ENCODE measurements around the gene RREB1. TPM values are rescaled to one million over a fixed set of nuclear protein-coding genes. Genes with fewer than 3 reads are reported as not detected.

RREB1 gene
- total RNA-seq, 1 donor from 2014 or later = 18.9 TPM

GRCh38 chr6:7183707-7184106 is 75.9 kb downstream of the RREB1 start:
- intact Hi-C loops (cut with micrococcal nuclease) = no loop called here

GRCh38 chr6:7184502-7184901 is 76.7 kb downstream of the RREB1 start:
- intact Hi-C loops (cut with micrococcal nuclease) = no loop called here

- intact Hi-C loops (cut with micrococcal nuclease) = no loop called here
These were observed 77.8 kb downstream of the RREB1 start for GRCh38 chr6:7185561-7185960.

GRCh38 chr6:7188492-7188891 is 80.7 kb downstream of the RREB1 start:
- intact Hi-C loops (cut with micrococcal nuclease) = no loop called here

- intact Hi-C loops (cut with micrococcal nuclease) = no loop called here
These were observed 81.5 kb downstream of the RREB1 start for GRCh38 chr6:7189101-7189758.

GRCh38 chr6:7190791-7191190 is 83.0 kb downstream of the RREB1 start:
- intact Hi-C loops (cut with micrococcal nuclease) = no loop called here

- intact Hi-C loops (cut with micrococcal nuclease) = no loop called here
These were observed 85.4 kb downstream of the RREB1 start for GRCh38 chr6:7193122-7193521.

- intact Hi-C loops (cut with micrococcal nuclease) = no loop called here
These were observed 86.9 kb downstream of the RREB1 start for GRCh38 chr6:7194657-7195056.

GRCh38 chr6:7195339-7196018 is 87.7 kb downstream of the RREB1 start:
- intact Hi-C loops (cut with micrococcal nuclease) = no loop called here

- intact Hi-C loops (cut with micrococcal nuclease) = no loop called here
These were observed 88.2 kb downstream of the RREB1 start for GRCh38 chr6:7196019-7196402.

- intact Hi-C loops (cut with micrococcal nuclease) = no loop called here
These were observed 89.0 kb downstream of the RREB1 start for GRCh38 chr6:7196685-7197283.

- intact Hi-C loops (cut with micrococcal nuclease) = no loop called here
These were observed 90.0 kb downstream of the RREB1 start for GRCh38 chr6:7197747-7198146.

- intact Hi-C loops (cut with micrococcal nuclease) = no loop called here
These were observed 91.4 kb downstream of the RREB1 start for GRCh38 chr6:7198833-7199800.

- intact Hi-C loops (cut with micrococcal nuclease) = no loop called here
These were observed 93.1 kb downstream of the RREB1 start for GRCh38 chr6:7200598-7201443.

GRCh38 chr6:7201444-7201731 is 93.6 kb downstream of the RREB1 start:
- intact Hi-C loops (cut with micrococcal nuclease) = no loop called here

GRCh38 chr6:7201732-7202541 is 94.2 kb downstream of the RREB1 start:
- intact Hi-C loops (cut with micrococcal nuclease) = no loop called here

- intact Hi-C loops (cut with micrococcal nuclease) = no loop called here
These were observed 95.2 kb downstream of the RREB1 start for GRCh38 chr6:7202950-7203349.

- intact Hi-C loops (cut with micrococcal nuclease) = no loop called here
These were observed 96.2 kb downstream of the RREB1 start for GRCh38 chr6:7203939-7204338.

GRCh38 chr6:7204726-7205125 is 97.0 kb downstream of the RREB1 start:
- intact Hi-C loops (cut with micrococcal nuclease) = no loop called here

- intact Hi-C loops (cut with micrococcal nuclease) = no loop called here
These were observed 100.0 kb downstream of the RREB1 start for GRCh38 chr6:7207720-7208119.
